GM18861 (cell line): ENCODE data around the gene MFAP4.

Experiments used
- ATAC-seq: cut with Tn5 transposase; IDR thresholded peaks from one replicate; pipeline ENCODE4 v1.9.1; 2021; ENCODE audit not compliant: unreplicated experiment

MFAP4 gene, protein sequence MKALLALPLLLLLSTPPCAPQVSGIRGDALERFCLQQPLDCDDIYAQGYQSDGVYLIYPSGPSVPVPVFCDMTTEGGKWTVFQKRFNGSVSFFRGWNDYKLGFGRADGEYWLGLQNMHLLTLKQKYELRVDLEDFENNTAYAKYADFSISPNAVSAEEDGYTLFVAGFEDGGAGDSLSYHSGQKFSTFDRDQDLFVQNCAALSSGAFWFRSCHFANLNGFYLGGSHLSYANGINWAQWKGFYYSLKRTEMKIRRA

DNA sequence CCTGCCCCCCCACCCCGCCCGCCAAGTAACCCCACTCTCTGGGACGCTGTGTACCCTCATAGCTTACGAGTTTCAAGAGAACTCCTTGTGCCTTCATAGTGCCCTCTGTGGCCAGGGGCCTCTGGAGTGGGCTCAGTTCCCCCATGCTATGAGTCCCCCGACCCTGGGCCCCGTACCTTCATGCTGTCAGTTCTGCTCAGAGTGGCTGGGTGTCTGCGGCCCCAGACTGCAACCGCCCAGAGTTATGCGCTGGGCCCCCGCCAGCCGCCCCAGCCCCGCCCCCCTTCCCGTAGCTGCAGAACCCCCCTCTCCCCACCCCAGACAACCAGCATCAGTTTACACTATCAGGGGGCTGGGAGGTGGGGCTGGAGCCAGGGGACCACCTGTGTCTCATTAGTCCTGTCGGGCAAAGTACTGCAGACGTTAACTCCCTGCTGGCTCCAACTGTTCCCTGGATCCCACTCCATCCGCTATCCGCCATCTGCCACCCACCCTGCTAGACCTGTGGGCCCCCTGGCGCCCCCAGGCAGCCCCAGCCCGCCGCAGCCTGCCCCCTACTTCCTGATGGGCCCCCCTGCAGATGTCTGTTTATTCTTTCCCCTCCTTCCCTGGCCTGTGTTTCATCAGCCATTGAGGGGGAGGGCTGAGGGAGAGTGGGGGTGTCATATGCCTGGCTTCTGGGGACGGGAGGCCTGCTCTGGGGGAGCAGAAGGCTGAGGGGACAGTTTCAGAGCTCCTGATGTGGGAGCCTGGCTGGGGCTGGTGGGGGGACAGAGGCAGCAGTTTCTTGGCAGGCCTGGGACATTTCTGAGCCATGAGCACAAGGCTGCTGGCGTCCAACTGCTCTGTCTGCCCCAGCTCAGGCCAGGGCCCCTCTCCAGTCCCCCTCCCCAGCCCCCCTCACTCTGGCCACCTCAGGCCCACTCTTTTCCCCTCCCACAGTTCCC lies at the start of gene MFAP4:
MFAP4 (minus strand) TSS at position 217 of the 947 bp plus-strand sequence; CDS start at position 182, 35 bp downstream.
- ATAC-seq, result no peak

DNA sequence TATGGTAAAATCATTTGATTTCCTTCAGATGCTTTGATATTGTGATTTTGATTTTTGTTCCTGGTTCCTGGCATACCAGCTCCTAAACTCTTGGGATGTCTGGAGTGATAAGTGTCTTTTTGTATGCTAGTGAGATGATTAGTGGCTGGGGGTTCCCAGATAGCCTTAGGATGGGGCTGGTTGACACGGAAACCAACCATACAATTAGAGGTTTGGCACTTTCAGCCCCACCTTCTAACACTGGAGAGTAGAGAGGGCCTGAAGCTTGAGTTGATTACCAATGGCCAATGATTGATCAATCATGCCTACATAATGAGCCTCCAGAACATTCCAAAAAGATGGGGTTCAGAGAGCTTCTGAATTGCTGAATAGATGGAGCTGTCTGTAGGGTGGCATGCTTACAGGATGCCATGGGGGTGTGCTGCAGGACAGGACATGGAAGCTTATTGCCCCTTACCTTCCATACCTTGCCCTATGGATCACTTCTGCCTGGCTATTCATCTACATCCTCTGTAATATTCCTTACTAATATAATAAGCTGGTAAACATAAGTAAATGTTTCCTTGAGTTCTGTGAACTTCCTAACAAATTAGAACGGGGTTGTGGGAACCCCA lies 46.8 kb upstream of the MFAP4 start:
- no peak for ATAC-seq

DNA sequence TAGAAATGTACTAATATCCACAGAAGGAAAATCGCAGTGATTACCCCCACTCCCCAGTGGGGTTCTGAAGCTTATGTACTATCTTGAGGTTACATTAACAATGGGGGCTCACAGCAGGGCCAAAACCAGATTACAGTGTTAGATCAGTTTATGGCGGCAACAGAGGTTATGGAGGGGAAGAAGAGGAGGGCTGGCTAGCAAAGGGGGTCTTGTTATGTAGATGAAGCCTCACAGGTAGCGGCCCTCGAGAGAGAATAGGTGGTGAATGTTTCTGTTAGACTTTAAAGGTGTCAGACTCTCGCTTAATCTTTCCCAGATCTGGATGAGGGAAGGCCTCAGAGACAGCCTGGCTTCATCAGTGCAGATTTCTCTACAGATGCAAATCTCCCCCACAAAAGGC lies 46.3 kb upstream of the MFAP4 start:
- ATAC-seq, result no peak

DNA sequence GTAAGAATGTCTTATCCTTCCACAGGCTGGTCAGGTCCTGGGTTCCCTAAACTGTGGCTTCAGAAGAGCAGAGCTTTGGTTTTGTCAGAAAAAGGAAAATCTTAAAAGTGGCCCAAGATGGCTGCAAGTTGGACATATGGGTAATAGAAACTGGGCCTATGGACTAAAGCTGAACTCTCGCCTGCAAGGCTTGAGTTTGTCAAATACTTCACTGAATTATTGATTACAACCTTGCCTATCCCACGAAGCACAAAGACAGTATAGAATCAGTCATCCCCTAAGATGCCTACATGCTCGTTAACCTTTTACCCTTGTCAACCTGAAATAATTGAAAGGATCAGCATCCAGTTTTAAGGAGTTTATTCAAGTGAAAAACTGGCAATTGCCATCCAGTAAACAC lies 44.7 kb upstream of the MFAP4 start:
- no peak for ATAC-seq

DNA sequence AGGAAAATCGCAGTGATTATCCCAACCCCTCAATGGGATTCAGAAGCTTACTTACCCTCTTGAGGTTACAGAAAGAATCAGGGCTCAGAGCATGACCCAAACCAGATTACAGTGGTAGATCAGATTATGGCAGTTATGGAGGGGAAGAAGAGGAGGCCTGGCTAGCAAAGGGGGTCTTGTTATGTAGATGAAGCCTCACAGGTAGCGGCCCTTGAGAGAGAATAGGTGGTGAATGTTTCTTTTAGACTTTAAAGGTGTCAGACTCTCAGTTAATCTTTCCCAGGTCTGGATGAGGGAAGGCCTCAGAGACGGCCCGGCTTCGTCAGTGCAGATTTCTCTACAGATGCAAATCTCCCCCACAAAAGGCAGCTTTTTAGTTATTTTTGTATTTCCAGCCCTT lies 39.6 kb upstream of the MFAP4 start:
- no peak for ATAC-seq

DNA sequence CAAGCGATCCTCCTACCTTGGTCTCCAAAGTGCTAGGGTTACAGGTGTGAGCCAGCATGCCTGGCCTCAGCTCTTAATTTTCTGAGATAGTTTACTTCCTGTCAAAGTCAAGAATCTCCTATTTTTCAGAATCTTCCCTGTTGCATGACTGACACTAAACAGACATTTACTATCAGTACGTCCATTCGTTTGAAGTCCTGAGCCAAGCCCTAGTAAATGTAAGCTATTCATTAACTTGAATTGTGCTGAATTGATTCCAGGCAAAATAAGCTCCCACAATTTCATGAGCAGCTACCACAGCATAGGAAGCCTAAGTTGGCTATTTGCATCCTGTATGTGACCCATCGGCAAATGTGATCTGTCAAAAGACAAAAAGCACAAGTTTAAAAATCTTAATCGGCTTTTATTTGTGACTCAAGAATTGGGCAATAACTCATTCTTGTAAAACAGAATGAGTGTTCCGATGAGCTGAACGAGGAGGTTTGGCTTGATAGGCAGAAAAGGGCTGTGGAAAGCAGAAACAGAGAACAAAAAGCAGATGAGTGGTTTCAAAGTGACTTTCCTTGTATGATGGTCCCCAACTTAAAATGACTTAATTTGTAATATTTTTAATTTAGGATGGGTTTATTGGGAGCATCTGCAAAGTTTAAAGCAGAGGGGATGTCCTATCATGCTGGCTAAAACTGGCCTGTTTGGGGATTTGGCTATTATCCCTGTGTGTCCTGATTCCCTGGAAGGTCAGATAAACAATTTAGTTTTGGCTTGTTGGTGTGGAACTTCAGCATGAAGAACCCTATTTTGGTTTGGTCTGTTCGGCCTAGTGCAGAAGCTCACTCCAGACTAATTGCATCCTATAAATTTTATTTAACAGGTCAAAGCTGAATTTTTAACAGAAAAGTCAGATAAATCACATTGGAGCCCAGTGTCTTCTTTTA lies 38.2 kb upstream of the MFAP4 start:
- ATAC-seq, result no peak

DNA sequence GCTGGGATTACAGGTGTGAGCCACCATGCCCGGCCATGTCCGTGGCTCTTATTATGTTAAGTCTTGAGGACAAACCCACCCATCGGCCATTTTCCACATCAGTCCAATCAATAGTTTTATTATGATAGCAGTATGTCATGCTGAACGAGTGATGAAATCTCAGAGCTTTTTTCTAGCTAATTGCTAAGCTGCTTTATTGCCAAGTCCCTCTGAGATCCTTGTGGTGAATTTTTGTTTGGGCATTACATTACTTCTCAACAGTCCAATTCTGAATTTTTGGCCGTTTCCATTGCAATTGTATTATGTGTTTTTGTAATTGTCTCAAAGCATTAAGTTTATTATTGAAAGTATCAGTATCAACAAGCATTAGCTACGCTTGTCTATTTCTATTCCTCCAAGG lies 34.9 kb upstream of the MFAP4 start:
- no peak for ATAC-seq

DNA sequence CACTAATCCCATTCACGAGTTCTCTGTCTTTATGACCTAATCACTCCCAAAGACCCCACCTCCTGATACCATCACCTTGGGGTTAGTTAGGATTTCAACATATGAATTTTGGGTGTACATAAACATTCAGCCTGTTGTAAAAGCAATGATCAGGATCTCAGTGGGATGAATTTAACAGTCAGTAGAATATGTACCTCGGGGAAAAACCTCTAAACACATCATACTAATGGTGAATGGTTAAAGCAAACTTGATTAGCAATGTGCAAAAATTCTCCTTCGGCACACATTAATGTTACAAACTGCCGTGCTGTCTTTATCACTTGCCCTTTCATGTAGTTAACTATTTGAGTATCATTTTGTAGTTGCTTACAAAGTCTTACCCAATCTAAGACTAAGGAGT lies 34.2 kb upstream of the MFAP4 start:
- no peak for ATAC-seq

DNA sequence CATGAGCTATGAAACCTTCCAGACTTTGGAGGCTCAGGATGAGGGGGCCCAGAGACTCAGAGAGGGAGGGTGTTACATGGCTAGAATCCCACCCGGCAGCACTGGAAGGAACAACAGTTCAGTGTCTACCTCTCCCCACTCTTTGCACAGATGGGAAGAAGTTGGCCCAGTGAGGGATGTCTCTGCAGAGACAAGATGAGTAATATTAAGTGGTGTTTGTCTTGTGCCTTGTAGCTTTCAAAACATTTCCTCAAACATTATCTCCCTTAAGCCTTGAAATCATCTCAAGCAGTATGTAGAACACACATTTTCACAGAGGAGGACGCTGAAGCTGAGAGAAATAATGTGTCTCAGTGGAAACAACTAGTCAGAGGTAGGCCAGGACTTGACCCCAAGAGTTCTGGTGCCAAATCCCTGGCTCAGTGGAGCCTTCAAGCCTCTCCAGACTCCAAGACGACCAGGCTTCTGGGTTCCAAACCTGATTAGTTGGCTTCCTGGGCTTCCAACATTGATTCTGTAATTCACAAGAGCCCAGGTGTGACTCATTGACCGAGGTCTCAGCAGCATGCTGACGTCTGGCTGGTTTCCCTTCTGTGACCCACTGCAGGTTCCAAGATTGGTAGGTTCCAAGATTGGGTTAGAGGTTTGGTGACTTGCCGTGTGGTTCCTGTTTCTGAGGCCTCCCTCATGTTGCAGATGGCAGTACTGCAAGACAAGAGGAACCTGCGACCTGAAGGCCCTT lies 31.4 kb upstream of the MFAP4 start:
- ATAC-seq, result no peak

DNA sequence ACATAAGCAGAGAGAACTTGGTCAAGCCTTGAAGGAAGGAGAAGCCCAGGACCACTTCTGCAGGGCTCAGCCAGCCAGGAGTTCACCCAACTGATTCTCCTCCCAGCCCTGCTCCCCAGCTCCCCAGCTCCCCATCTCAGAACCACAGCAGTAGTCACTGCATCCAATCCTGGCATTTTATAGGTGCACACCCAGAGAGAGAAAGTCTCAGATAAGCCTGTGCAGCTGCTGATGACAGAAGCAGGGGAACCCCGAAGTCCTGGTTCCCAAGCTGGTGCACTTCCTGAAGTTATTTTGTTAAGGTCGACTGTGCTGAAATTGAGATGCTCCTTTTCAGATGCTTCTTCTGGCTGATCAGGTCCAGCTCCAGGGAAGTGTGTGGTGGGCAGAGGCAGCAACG lies 30.6 kb upstream of the MFAP4 start:
- ATAC-seq, result no peak

DNA sequence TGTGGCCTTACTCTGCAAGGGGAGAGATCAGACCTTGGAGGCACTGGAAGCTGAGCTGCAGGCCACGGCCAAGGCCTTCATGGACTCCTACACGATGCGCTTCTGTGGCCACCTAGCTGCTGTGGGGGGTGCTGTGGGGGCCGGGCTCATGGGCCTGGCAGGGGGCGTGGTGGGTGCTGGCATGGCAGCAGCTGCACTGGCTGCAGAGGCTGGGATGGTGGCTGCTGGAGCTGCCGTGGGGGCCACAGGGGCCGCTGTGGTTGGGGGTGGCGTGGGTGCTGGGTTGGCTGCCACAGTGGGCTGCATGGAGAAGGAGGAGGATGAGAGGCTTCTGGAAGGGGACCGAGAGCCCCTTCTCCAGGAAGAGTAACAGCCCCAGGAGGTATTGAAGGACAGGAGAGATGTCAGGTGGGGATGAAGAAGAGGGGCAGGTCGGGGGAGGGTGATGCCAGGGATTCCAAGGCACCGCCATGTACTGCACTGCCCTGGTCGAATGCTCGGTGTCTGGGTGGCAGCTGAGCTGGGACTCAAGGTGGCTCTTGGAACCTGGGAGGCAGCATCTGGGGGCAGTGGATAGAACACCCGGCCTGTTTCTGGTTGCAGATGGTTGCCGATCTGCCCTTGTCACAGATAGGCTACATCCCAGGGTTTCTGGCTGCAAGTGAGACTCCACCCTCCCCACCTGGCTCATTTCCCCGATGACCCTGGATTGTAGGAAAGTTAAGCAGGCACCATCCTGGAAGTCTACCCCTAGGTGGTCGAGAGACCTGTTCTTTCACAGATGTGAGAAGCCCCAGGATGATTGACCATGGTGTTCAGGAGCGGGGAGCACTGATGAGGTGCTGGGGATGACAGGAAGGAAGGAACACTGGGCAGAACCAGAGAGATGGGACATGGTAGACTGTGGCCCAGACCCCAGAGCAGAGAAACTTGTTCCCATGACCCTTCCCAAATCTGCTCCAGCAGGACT lies 29.1 kb upstream of the MFAP4 start:
- no peak for ATAC-seq

DNA sequence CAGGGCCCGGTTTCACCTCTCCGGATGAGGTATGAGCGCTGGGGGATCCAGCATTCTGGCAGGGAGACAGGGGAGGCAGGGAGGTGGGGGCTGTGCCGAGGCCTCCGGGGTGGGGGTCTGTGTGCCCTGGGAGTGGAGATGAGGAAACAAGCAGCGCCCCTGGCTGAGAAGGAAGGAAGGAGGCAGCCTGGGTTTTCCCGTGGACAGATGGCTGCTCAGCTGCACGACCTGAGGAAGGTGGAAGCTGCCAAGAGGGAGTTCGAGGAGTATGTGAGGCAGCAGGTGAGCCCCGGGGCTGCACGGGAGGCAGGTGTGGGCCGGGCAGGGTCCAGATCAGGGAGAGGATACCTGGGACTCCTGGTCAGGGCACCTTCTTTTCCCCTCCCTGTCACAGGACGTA lies 28.3 kb upstream of the MFAP4 start:
- ATAC-seq, result no peak

DNA sequence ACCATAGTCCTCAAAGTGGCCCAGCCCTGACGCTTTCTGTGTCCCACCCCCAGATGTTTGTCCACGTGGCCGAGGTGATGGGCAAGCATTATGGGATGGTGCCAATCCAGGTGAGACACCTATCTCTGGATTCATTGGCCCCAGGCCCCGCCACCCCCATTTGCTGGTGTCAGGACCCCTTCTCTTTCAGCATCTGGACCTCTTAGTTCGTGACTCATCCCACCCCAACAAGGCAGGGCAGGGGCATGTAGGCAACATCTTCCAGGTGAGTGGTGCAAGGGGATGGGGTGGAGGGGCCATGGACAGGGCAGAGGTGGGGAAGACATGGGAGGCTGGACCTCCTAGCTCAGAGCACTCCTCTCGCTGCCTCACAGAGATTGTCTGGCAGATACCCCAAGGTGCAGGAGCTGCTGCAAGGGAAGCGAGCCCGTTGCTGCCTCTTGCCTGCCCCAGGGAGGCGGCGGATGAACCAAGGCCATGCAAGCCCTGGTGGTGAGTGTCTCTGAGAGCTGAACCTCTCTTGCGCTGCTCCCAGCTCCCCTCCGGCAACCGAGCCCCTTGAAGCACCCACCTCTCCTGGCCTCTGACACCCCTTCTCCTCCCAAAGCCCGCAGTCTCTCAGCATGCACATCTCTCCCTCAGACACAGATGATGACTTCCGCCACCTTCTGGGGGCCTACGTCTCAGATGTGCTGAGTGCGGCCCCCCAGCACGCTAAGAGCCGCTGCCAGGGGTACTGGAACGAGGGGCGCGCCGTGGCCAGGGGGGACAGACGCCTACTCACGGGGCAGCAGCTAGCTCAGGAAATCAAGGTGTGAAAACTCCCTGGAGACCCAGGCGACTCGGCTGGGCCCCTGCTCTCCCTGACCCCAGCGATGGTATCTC lies 27.6 kb upstream of the MFAP4 start:
- ATAC-seq, result no peak

DNA sequence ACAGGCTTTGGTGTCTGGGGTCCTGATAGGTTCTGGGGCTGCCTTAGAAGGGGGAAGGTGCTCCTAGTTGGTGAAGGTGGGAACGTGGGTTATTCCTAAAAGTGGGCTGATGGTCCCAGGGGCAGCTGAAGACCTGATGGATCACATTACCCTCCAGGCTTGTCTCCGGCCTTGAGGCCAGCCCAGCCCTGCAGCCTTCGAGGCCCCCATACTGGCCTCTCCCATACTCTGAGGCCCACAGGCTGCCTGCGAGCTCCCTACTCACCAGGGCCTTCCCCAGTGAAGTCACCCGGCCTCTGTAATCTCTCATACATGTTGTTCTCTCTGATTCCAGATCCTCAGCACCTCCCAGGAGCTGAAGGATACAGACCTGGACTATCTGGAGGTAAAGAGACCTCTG lies 26.8 kb upstream of the MFAP4 start:
- no peak for ATAC-seq

DNA sequence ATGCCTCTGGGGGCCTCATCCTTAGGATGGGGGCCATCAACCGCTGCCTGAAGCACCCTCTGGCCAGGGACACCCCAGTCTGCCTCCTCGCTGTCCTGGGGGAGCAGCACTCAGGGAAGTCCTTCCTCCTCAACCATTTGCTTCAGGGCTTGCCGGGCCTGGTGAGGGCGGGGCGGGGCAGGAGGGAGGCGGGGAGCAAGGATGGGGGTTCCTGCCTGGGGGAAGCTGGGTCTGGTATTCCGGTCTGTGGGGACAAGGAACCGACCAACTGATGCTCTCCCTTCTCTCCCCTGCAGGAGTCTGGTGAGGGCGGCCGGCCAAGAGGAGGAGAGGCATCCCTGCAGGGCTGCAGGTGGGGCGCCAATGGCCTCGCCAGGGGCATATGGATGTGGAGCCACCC lies 26.0 kb upstream of the MFAP4 start:
- ATAC-seq, result no peak

DNA sequence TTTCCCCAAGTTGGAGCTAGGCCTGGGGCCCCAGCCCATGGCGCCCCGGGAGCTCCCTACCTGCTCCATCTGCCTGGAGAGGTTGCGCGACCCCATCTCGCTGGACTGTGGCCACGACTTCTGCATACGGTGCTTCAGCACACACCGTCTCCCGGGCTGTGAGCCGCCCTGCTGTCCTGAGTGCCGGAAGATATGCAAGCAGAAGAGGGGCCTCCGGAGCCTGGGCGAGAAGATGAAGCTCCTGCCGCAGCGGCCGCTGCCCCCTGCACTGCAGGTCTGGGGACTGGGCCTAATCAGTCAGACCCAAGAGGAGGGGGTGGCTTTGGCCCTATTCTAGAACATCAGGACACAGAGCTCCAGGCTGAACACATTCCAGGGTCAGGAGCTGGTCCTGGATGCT lies 25.5 kb upstream of the MFAP4 start:
- no peak for ATAC-seq

DNA sequence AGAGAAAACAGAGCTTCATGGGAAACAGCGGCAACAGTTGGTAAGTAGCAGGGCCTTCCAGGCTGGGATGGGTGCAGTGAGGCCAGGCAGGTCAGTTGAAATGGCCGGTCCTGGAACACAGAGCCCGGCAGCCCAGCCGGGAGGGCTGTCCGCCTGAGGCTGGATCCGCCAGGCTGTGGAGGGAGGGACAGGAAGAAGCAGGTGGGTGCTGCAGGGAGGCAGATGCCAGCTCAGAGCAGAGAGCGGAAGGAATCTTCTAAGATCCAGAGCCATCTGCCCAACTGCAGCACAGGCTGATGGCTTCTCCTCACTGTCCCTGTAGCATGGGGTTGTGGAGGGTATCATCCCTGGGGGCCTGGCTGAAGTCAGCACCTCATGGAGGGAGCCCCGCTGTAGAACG lies 24.6 kb upstream of the MFAP4 start:
- no peak for ATAC-seq
